K562 (cell line): Measurements from ENCODE around the gene TMPRSS9. TPM values are rescaled to one million over a fixed set of nuclear protein-coding genes. Genes with fewer than 3 reads are reported as not detected.

Experiments used
- CXXC5 ChIP-seq: fragments of 250-450 bp; sonication (Bioruptor Pico); IDR thresholded peaks from 2 replicates; pipeline ENCODE4 v1.8.0; 2022; ENCODE audit warnings: inconsistent platforms, mild to moderate bottlenecking, moderate library complexity
- KDM1A ChIP-seq, 2 experiments: fragments of 450-650 bp; IDR thresholded peaks; 2 replicates each; pipeline ENCODE4 v1.6.1; 2016; ENCODE audit warnings: mild to moderate bottlenecking in 2 of 2
- NR2C2 ChIP-seq, 2 experiments: fragments of 200-800 bp in 1 of 2; sonication (Bioruptor generic) in 1 of 2; sonication (generic) in 1 of 2; formaldehyde crosslinking in 1 of 2; IDR thresholded peaks; 2 replicates each; pipeline versions ENCODE4 v1.6.1 to v1.8.0; 2016 to 2022; ENCODE audit warnings: mild to moderate bottlenecking in 1 of 2, missing compliant biosample characterization in 1 of 2, missing genetic modification characterization in 1 of 2, missing genetic modification reagents in 1 of 2
- SAFB ChIP-seq: fragments of 200-400 bp; formaldehyde crosslinking; IDR thresholded peaks from 2 replicates; pipeline ENCODE4 v1.6.1; 2017; ENCODE audit warnings: low read depth, low read length, borderline replicate concordance
- SIRT6 ChIP-seq: IDR thresholded peaks from one replicate; pipeline ENCODE4 v1.6.1; 2012; ENCODE audit warnings: low read depth, mild to moderate bottlenecking, control low read depth, inconsistent platforms, low read length, moderate library complexity
- XRCC5 ChIP-seq: fragments of 200-400 bp; formaldehyde crosslinking; IDR thresholded peaks from 2 replicates; pipeline ENCODE4 v1.6.1; 2017; ENCODE audit warnings: low read depth, mild to moderate bottlenecking, low read length
- ZNF76 ChIP-seq: fragments of 250-450 bp; sonication (Bioruptor Pico); IDR thresholded peaks from 2 replicates; pipeline ENCODE4 v1.4.0; 2020; ENCODE audit warnings: mild to moderate bottlenecking, moderate library complexity, borderline replicate concordance
- polyA plus RNA-seq, 8 experiments: library from polyadenylated mRNA; depleted of rRNA in 4 of 8; stranded (reverse) in 5 of 8; unstranded in 3 of 8; fragments of >200 nt; fragmentation: Nextera tagmentation in 2 of 8; fragmentation: Illumina TruSeq in 1 of 8; extraction: Ambion mirVana in 2 of 8; extraction: Trizol in 1 of 8; gene quantifications; 2 replicates each; pipeline versions ENCODE4 v1.2.1 to v1.2.3, GENCODE V29; 2011 to 2014; ENCODE audit warnings: inconsistent platforms in 1 of 8, missing spikeins in 1 of 8
- total RNA-seq, 7 experiments: library from RNA; depleted of rRNA in 6 of 7; stranded (reverse); fragments of >200 nt in 6 of 7; fragmentation: Illumina TruSeq in 2 of 7; extraction: Trizol in 2 of 7; gene quantifications; 2 replicates each; pipeline versions ENCODE4 v1.2.1 to v1.2.3, GENCODE V29; 2011 to 2021; ENCODE audit warnings: low replicate concordance in 1 of 7
- TF ChIP-seq, protein P1 (sequence below): fragments of 450-650 bp; IDR thresholded peaks from 2 replicates; pipeline ENCODE4 v1.6.1; 2016; ENCODE audit warnings: mild to moderate bottlenecking
- TF ChIP-seq, protein P2 (sequence below): fragments of 450-650 bp; IDR thresholded peaks from 2 replicates; pipeline ENCODE4 v1.6.1; 2017; ENCODE audit warnings: antibody characterized with exemption, mild to moderate bottlenecking
- TF ChIP-seq, protein P3 (sequence below), 2 experiments: fragments of 450-650 bp; formaldehyde crosslinking in 1 of 2; IDR thresholded peaks; 2 replicates each; pipeline versions ENCODE4 v1.4.0 to v1.6.1; 2014 to 2020; ENCODE audit warnings: mild to moderate bottlenecking in 2 of 2, borderline replicate concordance in 1 of 2, low read depth in 1 of 2

The TMPRSS9 gene
- total and polyA plus RNA-seq, 9 of the 15 experiments (the other 6 are each of a cell fraction or from before 2014, with no cell fraction given): 0.01 to 0.03 TPM; not detected in 7

DNA sequence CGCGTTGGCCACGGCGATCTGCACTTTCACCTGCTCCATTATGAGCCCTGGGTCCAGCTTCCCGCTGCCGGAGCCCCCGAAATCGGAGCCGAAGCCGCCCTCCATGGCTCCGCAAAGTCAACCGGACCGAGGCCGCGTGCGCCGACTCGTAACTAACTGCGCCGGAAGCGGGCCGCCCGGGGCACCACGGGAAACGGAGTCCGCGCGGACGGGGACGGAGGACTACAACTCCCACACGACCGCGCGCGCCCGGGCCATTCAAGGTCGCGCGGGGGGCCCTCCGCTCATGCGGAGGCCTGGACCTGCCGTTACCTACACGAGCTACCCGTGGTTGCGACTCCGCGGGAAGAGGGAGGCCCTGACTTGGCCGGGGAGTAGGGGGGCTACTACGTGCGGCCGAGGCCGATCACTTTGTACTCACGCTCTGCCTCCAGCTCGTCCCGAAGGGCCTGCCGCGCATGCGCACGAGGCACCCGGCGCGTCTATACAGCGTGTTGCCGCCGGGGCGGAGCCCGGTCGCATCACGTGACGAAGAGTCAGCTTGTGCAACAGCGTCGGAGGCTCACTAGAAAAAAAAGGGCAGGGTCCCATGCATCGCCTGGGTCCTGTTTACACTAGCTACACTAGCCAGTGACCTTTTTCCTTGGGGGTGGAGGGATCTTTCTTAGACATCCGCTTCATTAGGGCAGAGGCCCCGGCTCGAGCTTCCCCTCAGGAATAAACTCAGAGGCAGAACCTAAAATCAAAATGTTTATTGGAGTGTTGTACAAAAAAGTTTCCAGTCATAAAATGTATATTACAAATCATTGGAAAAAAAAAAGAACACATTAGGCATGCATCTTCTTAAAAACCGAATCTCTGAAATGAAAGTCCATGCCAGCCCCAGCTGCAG lies 67.6 kb downstream of the TMPRSS9 start, which contains the start of gene TIMM13 (continued):
- TF ChIP-seq CXXC5 (peak; percentile 75), SAFB (no peak), SIRT6 (no peak), KDM1A (IDR thresholded peaks at IDR 0.05) (no peak), XRCC5 (no peak), NR2C2 (CRISPR knock-in tag; IDR thresholded peaks at IDR 0.05) (no peak; the same call in 1 of the 2 replicates), NR2C2 (tag; IDR thresholded peaks at IDR 0.05) (peak; percentile 96), ZNF76 (CRISPR knock-in tag) (0 out of 2 replicates have a peak, but pooled peaks have one; percentile 66)
- TF ChIP-seq, protein P1, sequence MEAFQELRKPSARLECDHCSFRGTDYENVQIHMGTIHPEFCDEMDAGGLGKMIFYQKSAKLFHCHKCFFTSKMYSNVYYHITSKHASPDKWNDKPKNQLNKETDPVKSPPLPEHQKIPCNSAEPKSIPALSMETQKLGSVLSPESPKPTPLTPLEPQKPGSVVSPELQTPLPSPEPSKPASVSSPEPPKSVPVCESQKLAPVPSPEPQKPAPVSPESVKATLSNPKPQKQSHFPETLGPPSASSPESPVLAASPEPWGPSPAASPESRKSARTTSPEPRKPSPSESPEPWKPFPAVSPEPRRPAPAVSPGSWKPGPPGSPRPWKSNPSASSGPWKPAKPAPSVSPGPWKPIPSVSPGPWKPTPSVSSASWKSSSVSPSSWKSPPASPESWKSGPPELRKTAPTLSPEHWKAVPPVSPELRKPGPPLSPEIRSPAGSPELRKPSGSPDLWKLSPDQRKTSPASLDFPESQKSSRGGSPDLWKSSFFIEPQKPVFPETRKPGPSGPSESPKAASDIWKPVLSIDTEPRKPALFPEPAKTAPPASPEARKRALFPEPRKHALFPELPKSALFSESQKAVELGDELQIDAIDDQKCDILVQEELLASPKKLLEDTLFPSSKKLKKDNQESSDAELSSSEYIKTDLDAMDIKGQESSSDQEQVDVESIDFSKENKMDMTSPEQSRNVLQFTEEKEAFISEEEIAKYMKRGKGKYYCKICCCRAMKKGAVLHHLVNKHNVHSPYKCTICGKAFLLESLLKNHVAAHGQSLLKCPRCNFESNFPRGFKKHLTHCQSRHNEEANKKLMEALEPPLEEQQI: no peak
- TF ChIP-seq, protein P2, sequence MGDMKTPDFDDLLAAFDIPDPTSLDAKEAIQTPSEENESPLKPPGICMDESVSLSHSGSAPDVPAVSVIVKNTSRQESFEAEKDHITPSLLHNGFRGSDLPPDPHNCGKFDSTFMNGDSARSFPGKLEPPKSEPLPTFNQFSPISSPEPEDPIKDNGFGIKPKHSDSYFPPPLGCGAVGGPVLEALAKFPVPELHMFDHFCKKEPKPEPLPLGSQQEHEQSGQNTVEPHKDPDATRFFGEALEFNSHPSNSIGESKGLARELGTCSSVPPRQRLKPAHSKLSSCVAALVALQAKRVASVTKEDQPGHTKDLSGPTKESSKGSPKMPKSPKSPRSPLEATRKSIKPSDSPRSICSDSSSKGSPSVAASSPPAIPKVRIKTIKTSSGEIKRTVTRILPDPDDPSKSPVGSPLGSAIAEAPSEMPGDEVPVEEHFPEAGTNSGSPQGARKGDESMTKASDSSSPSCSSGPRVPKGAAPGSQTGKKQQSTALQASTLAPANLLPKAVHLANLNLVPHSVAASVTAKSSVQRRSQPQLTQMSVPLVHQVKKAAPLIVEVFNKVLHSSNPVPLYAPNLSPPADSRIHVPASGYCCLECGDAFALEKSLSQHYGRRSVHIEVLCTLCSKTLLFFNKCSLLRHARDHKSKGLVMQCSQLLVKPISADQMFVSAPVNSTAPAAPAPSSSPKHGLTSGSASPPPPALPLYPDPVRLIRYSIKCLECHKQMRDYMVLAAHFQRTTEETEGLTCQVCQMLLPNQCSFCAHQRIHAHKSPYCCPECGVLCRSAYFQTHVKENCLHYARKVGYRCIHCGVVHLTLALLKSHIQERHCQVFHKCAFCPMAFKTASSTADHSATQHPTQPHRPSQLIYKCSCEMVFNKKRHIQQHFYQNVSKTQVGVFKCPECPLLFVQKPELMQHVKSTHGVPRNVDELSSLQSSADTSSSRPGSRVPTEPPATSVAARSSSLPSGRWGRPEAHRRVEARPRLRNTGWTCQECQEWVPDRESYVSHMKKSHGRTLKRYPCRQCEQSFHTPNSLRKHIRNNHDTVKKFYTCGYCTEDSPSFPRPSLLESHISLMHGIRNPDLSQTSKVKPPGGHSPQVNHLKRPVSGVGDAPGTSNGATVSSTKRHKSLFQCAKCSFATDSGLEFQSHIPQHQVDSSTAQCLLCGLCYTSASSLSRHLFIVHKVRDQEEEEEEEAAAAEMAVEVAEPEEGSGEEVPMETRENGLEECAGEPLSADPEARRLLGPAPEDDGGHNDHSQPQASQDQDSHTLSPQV: no peak
- TF ChIP-seq, protein P3, sequence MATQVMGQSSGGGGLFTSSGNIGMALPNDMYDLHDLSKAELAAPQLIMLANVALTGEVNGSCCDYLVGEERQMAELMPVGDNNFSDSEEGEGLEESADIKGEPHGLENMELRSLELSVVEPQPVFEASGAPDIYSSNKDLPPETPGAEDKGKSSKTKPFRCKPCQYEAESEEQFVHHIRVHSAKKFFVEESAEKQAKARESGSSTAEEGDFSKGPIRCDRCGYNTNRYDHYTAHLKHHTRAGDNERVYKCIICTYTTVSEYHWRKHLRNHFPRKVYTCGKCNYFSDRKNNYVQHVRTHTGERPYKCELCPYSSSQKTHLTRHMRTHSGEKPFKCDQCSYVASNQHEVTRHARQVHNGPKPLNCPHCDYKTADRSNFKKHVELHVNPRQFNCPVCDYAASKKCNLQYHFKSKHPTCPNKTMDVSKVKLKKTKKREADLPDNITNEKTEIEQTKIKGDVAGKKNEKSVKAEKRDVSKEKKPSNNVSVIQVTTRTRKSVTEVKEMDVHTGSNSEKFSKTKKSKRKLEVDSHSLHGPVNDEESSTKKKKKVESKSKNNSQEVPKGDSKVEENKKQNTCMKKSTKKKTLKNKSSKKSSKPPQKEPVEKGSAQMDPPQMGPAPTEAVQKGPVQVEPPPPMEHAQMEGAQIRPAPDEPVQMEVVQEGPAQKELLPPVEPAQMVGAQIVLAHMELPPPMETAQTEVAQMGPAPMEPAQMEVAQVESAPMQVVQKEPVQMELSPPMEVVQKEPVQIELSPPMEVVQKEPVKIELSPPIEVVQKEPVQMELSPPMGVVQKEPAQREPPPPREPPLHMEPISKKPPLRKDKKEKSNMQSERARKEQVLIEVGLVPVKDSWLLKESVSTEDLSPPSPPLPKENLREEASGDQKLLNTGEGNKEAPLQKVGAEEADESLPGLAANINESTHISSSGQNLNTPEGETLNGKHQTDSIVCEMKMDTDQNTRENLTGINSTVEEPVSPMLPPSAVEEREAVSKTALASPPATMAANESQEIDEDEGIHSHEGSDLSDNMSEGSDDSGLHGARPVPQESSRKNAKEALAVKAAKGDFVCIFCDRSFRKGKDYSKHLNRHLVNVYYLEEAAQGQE (IDR thresholded peaks at IDR 0.05; ENCODE audit: borderline replicate concordance): peak; percentile 91
- TF ChIP-seq, protein P3 (CRISPR knock-in tag; IDR thresholded peaks at IDR 0.05; ENCODE audit: low read depth): peak; percentile 78
